ENCODE data around the gene GFRA1.

Gene GFRA1

GRCh38 chr10:116069856-116070255 lies 203.2 kb downstream of the GFRA1 start:
- Histone ChIP-seq H3K27ac (ENCODE audit: low read depth, low read length, poor library complexity, severe bottlenecking) (no peak overlapping the region), H3K36me3 (ENCODE audit: insufficient read depth, low read length) (no peaks in the 10 kb centered on the region), H4K20me1 (ENCODE audit: insufficient read depth, low read length) (no peaks in the 10 kb centered on the region), H3K4me1 (ENCODE audit: insufficient read depth, low read length, severe bottlenecking) (no peaks in the 10 kb centered on the region), H3K9ac (ENCODE audit: low read length) (no peak overlapping the region), H3K9me3 (ENCODE audit: low read length) (no peaks in the 10 kb centered on the region), H3K27me3 (ENCODE audit: insufficient read depth, low read length) (no peaks in the 10 kb centered on the region), H2AFZ (ENCODE audit: low read length) (no peak overlapping the region), H3K4me2 (ENCODE audit: low read length) (no peak overlapping the region), H3K9me2 (ENCODE audit: low read depth, low read length) (no peaks in the 10 kb centered on the region), H3K4me3 (ENCODE audit: low read depth, low read length, poor library complexity, severe bottlenecking) (no peak overlapping the region), H3K79me2 (ENCODE audit: insufficient read depth, low read length) (no peaks in the 10 kb centered on the region), H3F3A (ENCODE audit: insufficient read depth, low read length) (no peaks in the 10 kb centered on the region)
- TF ChIP-seq, protein P1, sequence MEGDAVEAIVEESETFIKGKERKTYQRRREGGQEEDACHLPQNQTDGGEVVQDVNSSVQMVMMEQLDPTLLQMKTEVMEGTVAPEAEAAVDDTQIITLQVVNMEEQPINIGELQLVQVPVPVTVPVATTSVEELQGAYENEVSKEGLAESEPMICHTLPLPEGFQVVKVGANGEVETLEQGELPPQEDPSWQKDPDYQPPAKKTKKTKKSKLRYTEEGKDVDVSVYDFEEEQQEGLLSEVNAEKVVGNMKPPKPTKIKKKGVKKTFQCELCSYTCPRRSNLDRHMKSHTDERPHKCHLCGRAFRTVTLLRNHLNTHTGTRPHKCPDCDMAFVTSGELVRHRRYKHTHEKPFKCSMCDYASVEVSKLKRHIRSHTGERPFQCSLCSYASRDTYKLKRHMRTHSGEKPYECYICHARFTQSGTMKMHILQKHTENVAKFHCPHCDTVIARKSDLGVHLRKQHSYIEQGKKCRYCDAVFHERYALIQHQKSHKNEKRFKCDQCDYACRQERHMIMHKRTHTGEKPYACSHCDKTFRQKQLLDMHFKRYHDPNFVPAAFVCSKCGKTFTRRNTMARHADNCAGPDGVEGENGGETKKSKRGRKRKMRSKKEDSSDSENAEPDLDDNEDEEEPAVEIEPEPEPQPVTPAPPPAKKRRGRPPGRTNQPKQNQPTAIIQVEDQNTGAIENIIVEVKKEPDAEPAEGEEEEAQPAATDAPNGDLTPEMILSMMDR (IDR thresholded peaks at IDR 0.05; ENCODE audit: low read length), result no peak
- TF ChIP-seq EZH2 (IDR thresholded peaks at IDR 0.05; ENCODE audit: borderline replicate concordance, low read length), result no peak

- Histone ChIP-seq H3K27ac (ENCODE audit: low read depth, low read length, poor library complexity, severe bottlenecking) (no peak overlapping the region), H3K36me3 (ENCODE audit: insufficient read depth, low read length) (no peaks in the 10 kb centered on the region), H3K9me3 (ENCODE audit: low read length) (no peaks in the 10 kb centered on the region), H3K79me2 (ENCODE audit: insufficient read depth, low read length) (no peaks in the 10 kb centered on the region), H3F3A (ENCODE audit: insufficient read depth, low read length) (no peaks in the 10 kb centered on the region), H4K20me1 (ENCODE audit: insufficient read depth, low read length) (no peaks in the 10 kb centered on the region), H3K4me2 (ENCODE audit: low read length) (no peak overlapping the region), H3K9ac (ENCODE audit: low read length) (no peak overlapping the region), H3K4me1 (ENCODE audit: insufficient read depth, low read length, severe bottlenecking) (no peaks in the 10 kb centered on the region), H3K27me3 (ENCODE audit: insufficient read depth, low read length) (no peaks in the 10 kb centered on the region), H3K9me2 (ENCODE audit: low read depth, low read length) (no peaks in the 10 kb centered on the region), H2AFZ (ENCODE audit: low read length) (no peak overlapping the region), H3K4me3 (ENCODE audit: low read depth, low read length, poor library complexity, severe bottlenecking) (no peak overlapping the region)
- TF ChIP-seq EZH2 (IDR thresholded peaks at IDR 0.05; ENCODE audit: borderline replicate concordance, low read length), result no peak
- TF ChIP-seq, protein P1 (IDR thresholded peaks at IDR 0.05; ENCODE audit: low read length), result no peak
Measured at GRCh38 chr10:116067825-116068224, 205.2 kb downstream of the GFRA1 start.

DNA sequence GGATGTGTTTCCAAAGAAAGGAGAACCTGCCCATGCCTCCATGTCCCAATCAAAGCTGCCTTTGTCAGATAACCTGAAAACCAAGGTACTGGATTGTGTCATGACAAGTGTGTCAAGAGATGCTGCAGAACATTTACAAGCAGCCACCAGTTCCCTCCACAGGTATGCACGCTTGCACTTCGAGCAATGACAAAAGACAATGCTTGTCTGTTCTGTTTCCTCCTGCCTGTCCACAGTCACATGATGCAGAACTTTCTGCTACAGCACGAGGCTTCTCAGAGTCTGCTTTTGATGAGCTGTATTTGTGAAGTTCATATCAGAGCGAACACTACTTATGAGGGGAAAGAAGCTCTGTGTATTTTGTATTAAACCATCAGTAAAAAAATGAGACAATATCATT lies 209.9 kb downstream of the GFRA1 start:
- H3K79me2 ChIP-seq (ENCODE audit: insufficient read depth, low read length), result no peaks in the 10 kb centered on the region
- no peaks in the 10 kb centered on the region for H3K4me1 ChIP-seq (ENCODE audit: insufficient read depth, low read length, severe bottlenecking)
- TF ChIP-seq EZH2 (IDR thresholded peaks at IDR 0.05; ENCODE audit: borderline replicate concordance, low read length), result no peak
- TF ChIP-seq, protein P1 (IDR thresholded peaks at IDR 0.05; ENCODE audit: low read length), result no peak
- no peak overlapping the region for H3K4me3 ChIP-seq (ENCODE audit: low read depth, low read length, poor library complexity, severe bottlenecking)
- no peaks in the 10 kb centered on the region for H3K9me3 ChIP-seq (ENCODE audit: low read length)
- H3K27ac ChIP-seq (ENCODE audit: low read depth, low read length, poor library complexity, severe bottlenecking), result no peak overlapping the region
- no peaks in the 10 kb centered on the region for H4K20me1 ChIP-seq (ENCODE audit: insufficient read depth, low read length)
- H3K36me3 ChIP-seq (ENCODE audit: insufficient read depth, low read length), result no peaks in the 10 kb centered on the region
- H3K9me2 ChIP-seq (ENCODE audit: low read depth, low read length), result no peaks in the 10 kb centered on the region
- H3K4me2 ChIP-seq (ENCODE audit: low read length), result no peak overlapping the region
- H3K9ac ChIP-seq (ENCODE audit: low read length), result no peak overlapping the region
- H2AFZ ChIP-seq (ENCODE audit: low read length), result no peak overlapping the region
- H3K27me3 ChIP-seq (ENCODE audit: insufficient read depth, low read length), result no peaks in the 10 kb centered on the region
- no peaks in the 10 kb centered on the region for H3F3A ChIP-seq (ENCODE audit: insufficient read depth, low read length)

All from OCI-LY1 (cell line).